Natural killer cell treated with Interleukin-12 subunit alpha and Interleukin-12 subunit beta and Interleukin-15 and Interleukin-18, amount 100 ng/mL, for 72 hours (primary cell): Measurements from ENCODE around the gene MAP4K3. TPM values are rescaled to one million over a fixed set of nuclear protein-coding genes. Genes with fewer than 3 reads are reported as not detected.

ENCODE experiments used
- ATAC-seq, 2 donors: fragments of 150-1000 bp; cut with Tn5 transposase in 1 of 2; sonication (Bioruptor Pico), chemical (Tn5 transposase) in 1 of 2; 2 replicates each; pipeline ENCODE4 v1.10.0; 2021
- DNase-seq: peaks from one replicate; pipeline ENCODE4 v3.0.0; 2022; ENCODE audit warnings: low spot score
- H3K27ac Mint-ChIP-seq, 2 donors: 1 replicate in 1 of 2; 2 replicates in 1 of 2; pipeline ENCODE4 v1.8.0; 2022; ENCODE audit warnings: mixed read lengths in 2 of 2, mild to moderate bottlenecking in 1 of 2, moderate library complexity in 1 of 2
- H3K27me3 Mint-ChIP-seq, 2 donors: 1 replicate in 1 of 2; 2 replicates in 1 of 2; pipeline ENCODE4 v1.8.0; 2022; ENCODE audit warnings: mixed read lengths in 2 of 2
- H3K36me3 Mint-ChIP-seq: one replicate; pipeline ENCODE4 v1.8.0; 2022; ENCODE audit warnings: mixed read lengths
- H3K4me1 Mint-ChIP-seq, 2 donors: 1 replicate in 1 of 2; 2 replicates in 1 of 2; pipeline ENCODE4 v1.8.0; 2022; ENCODE audit warnings: low read depth in 2 of 2, mixed read lengths in 2 of 2, mild to moderate bottlenecking in 1 of 2
- H3K4me3 Mint-ChIP-seq: one replicate; pipeline ENCODE4 v1.8.0; 2022; ENCODE audit warnings: mixed read lengths
- H3K9me3 Mint-ChIP-seq: 2 replicates; pipeline ENCODE4 v1.8.0; 2022; ENCODE audit warnings: mixed read lengths
- total RNA-seq, 2 donors: library from RNA; stranded (reverse); gene quantifications; one replicate each; pipeline ENCODE4 v1.2.3, GENCODE V29; 2022

Gene MAP4K3
- total RNA-seq, 2 donors from 2014 or later: 9.6 to 21.0 TPM

- no peaks in the 10 kb centered on the region for H3K9me3 Mint-ChIP-seq
- H3K4me3 Mint-ChIP-seq: no peak overlapping the region
- no peaks in the 10 kb centered on the region for H3K27me3 Mint-ChIP-seq
- no peaks in the 10 kb centered on the region for H3K36me3 Mint-ChIP-seq
- H3K27ac Mint-ChIP-seq: no peak overlapping the region
- DNase-seq (no peak), ATAC-seq (no peak)
- no peaks in the 10 kb centered on the region for H3K4me1 Mint-ChIP-seq
Observed at GRCh38 chr2:39308778-39309177, 128.3 kb downstream of the MAP4K3 start.

GRCh38 chr2:39306626-39307025 lies 130.5 kb downstream of the MAP4K3 start:
- H3K27ac Mint-ChIP-seq: no peak overlapping the region
- DNase-seq (no peak), ATAC-seq (no peak)
- H3K36me3 Mint-ChIP-seq: no peaks in the 10 kb centered on the region
- H3K4me3 Mint-ChIP-seq: no peak overlapping the region
- H3K4me1 Mint-ChIP-seq: no peaks in the 10 kb centered on the region
- H3K9me3 Mint-ChIP-seq: no peaks in the 10 kb centered on the region
- H3K27me3 Mint-ChIP-seq: no peaks in the 10 kb centered on the region

- no peaks in the 10 kb centered on the region for H3K36me3 Mint-ChIP-seq
- no peak for ATAC-seq
- H3K27ac Mint-ChIP-seq: no peak overlapping the region
- H3K4me3 Mint-ChIP-seq: no peak overlapping the region
- DNase-seq: no peak
- H3K27me3 Mint-ChIP-seq: no peaks in the 10 kb centered on the region
- no peaks in the 10 kb centered on the region for H3K9me3 Mint-ChIP-seq
- H3K4me1 Mint-ChIP-seq: no peaks in the 10 kb centered on the region
Observed at GRCh38 chr2:39304729-39305128, 132.4 kb downstream of the MAP4K3 start.

GRCh38 chr2:39304200-39304599 lies 132.9 kb downstream of the MAP4K3 start:
- H3K27ac Mint-ChIP-seq: no peak overlapping the region
- H3K36me3 Mint-ChIP-seq: no peaks in the 10 kb centered on the region
- no peak for ATAC-seq
- no peak overlapping the region for H3K4me3 Mint-ChIP-seq
- no peak for DNase-seq
- no peaks in the 10 kb centered on the region for H3K27me3 Mint-ChIP-seq
- no peaks in the 10 kb centered on the region for H3K9me3 Mint-ChIP-seq
- no peaks in the 10 kb centered on the region for H3K4me1 Mint-ChIP-seq

GRCh38 chr2:39301352-39301751 lies 135.7 kb downstream of the MAP4K3 start:
- DNase-seq (no peak), ATAC-seq (no peak)
- H3K27ac Mint-ChIP-seq: no peak overlapping the region
- H3K9me3 Mint-ChIP-seq: no peaks in the 10 kb centered on the region
- no peak overlapping the region for H3K4me3 Mint-ChIP-seq
- H3K27me3 Mint-ChIP-seq: no peaks in the 10 kb centered on the region
- H3K4me1 Mint-ChIP-seq: no peaks in the 10 kb centered on the region
- no peaks in the 10 kb centered on the region for H3K36me3 Mint-ChIP-seq

- no peaks in the 10 kb centered on the region for H3K27me3 Mint-ChIP-seq
- no peak for ATAC-seq
- H3K4me3 Mint-ChIP-seq: no peak overlapping the region
- H3K27ac Mint-ChIP-seq: no peak overlapping the region
- no peak for DNase-seq
- H3K4me1 Mint-ChIP-seq: no peaks in the 10 kb centered on the region
- H3K36me3 Mint-ChIP-seq: no peaks in the 10 kb centered on the region
- no peaks in the 10 kb centered on the region for H3K9me3 Mint-ChIP-seq
Observed at GRCh38 chr2:39300044-39300978, 136.8 kb downstream of the MAP4K3 start.

GRCh38 chr2:39290433-39290832 lies 146.7 kb downstream of the MAP4K3 start:
- no peak for DNase-seq
- Mint-ChIP-seq H3K27me3 (no peaks in the 10 kb centered on the region), H3K36me3 (no peaks in the 10 kb centered on the region), H3K9me3 (no peaks in the 10 kb centered on the region), H3K4me1 (no peaks in the 10 kb centered on the region), H3K27ac (no peak overlapping the region), H3K4me3 (no peak overlapping the region)
- ATAC-seq: no peak

GRCh38 chr2:39289609-39290008 lies 147.5 kb downstream of the MAP4K3 start:
- Mint-ChIP-seq H3K27ac (no peak overlapping the region), H3K9me3 (no peaks in the 10 kb centered on the region), H3K4me1 (no peaks in the 10 kb centered on the region), H3K4me3 (no peak overlapping the region), H3K36me3 (no peaks in the 10 kb centered on the region), H3K27me3 (no peaks in the 10 kb centered on the region)
- DNase-seq (no peak), ATAC-seq (no peak)

- Mint-ChIP-seq H3K36me3 (no peaks in the 10 kb centered on the region), H3K4me1 (no peaks in the 10 kb centered on the region), H3K4me3 (no peak overlapping the region), H3K27me3 (no peaks in the 10 kb centered on the region), H3K9me3 (no peaks in the 10 kb centered on the region), H3K27ac (no peak overlapping the region)
- no peak for ATAC-seq
- no peak for DNase-seq
Observed at GRCh38 chr2:39283561-39283960, 153.5 kb downstream of the MAP4K3 start.

- H3K27me3 Mint-ChIP-seq: no peaks in the 10 kb centered on the region
- no peaks in the 10 kb centered on the region for H3K4me1 Mint-ChIP-seq
- H3K4me3 Mint-ChIP-seq: no peak overlapping the region
- no peak for DNase-seq
- peaks cover 6% of the 10 kb centered on the region for H3K36me3 Mint-ChIP-seq
- no peaks in the 10 kb centered on the region for H3K9me3 Mint-ChIP-seq
- ATAC-seq: no peak
- H3K27ac Mint-ChIP-seq: no peak overlapping the region
Observed at GRCh38 chr2:39281391-39281790, 155.7 kb downstream of the MAP4K3 start.

- H3K27me3 Mint-ChIP-seq: no peaks in the 10 kb centered on the region
- DNase-seq (no peak), ATAC-seq (no peak)
- no peaks in the 10 kb centered on the region for H3K9me3 Mint-ChIP-seq
- no peaks in the 10 kb centered on the region for H3K4me1 Mint-ChIP-seq
- H3K4me3 Mint-ChIP-seq: no peak overlapping the region
- H3K27ac Mint-ChIP-seq: no peak overlapping the region
- peaks cover 6% of the 10 kb centered on the region for H3K36me3 Mint-ChIP-seq
Observed at GRCh38 chr2:39275016-39275415, 162.1 kb downstream of the MAP4K3 start.

GRCh38 chr2:39269941-39270340 lies 167.1 kb downstream of the MAP4K3 start:
- DNase-seq: no peak
- Mint-ChIP-seq H3K4me1 (peaks cover 12 to 17% of the 10 kb centered on the region in 2 donors), H3K27ac (no peak overlapping the region), H3K4me3 (no peak overlapping the region), H3K27me3 (no peaks in the 10 kb centered on the region), H3K36me3 (no peaks in the 10 kb centered on the region), H3K9me3 (no peaks in the 10 kb centered on the region)
- ATAC-seq: no peak

- H3K27ac Mint-ChIP-seq: peak overlapping the region in 1 of 2 donors; percentile 67
Observed at GRCh38 chr2:39266916-39267434, 170.1 kb downstream of the MAP4K3 start.

GRCh38 chr2:39266139-39266805 lies 170.8 kb downstream of the MAP4K3 start:
- peaks cover 12 to 25% of the 10 kb centered on the region in 2 donors for H3K4me1 Mint-ChIP-seq

More at GRCh38 chr2:39266916-39267434, 170.1 kb downstream of the MAP4K3 start:
- no peak for ATAC-seq
- Mint-ChIP-seq H3K9me3 (no peaks in the 10 kb centered on the region), H3K4me3 (no peak overlapping the region), H3K27me3 (no peaks in the 10 kb centered on the region), H3K4me1 (peaks cover 12 to 25% of the 10 kb centered on the region in 2 donors), H3K36me3 (no peaks in the 10 kb centered on the region)
- no peak for DNase-seq

More at GRCh38 chr2:39266139-39266805, 170.8 kb downstream of the MAP4K3 start:
- H3K36me3 Mint-ChIP-seq: no peaks in the 10 kb centered on the region
- H3K27me3 Mint-ChIP-seq: no peaks in the 10 kb centered on the region
- peak overlapping the region; percentile 59 for H3K4me3 Mint-ChIP-seq
- DNase-seq (no peak), ATAC-seq (peak; percentile 78 to 95)
- no peaks in the 10 kb centered on the region for H3K9me3 Mint-ChIP-seq
- peak overlapping the region; percentile 48 to 67 for H3K27ac Mint-ChIP-seq
